SK-N-SH (cell line): ENCODE data around the gene CCNJL. TPM values are rescaled to one million over a fixed set of nuclear protein-coding genes. Genes with fewer than 3 reads are reported as not detected.

Experiments used
- CTCF ChIA-PET: fragments of 300-600, 350-600 bp; formaldehyde crosslinking; extraction: SDS; loops from one replicate; lab custom pipeline; 2021; lab: Yijun Ruan, JAX
- POLR2A ChIA-PET: fragments of 350-600 bp; sonication (Branson Sonifier 250); formaldehyde crosslinking; extraction: SDS; loops from one replicate; lab custom pipeline; 2020; ENCODE audit warnings: antibody characterized with exemption, inconsistent platforms; lab: Yijun Ruan, JAX
- DNase-seq: peaks from one replicate; pipeline ENCODE4 v3.0.0; 2012
- H2AFZ ChIP-seq: fragments of 200-600 bp; sonication (generic); 2 replicates; pipeline ENCODE4 v1.8.1; 2016; ENCODE audit warnings: antibody characterized with exemption, mild to moderate bottlenecking, low read depth
- H3F3A ChIP-seq: fragments of 200-600 bp; sonication (generic); replicated peaks from 2 replicates; pipeline ENCODE3; 2016; ENCODE audit warnings: antibody characterized with exemption, mild to moderate bottlenecking; ENCODE audit not compliant: insufficient read depth
- H3K27ac ChIP-seq, 2 experiments: fragments of 200-500 bp in 1 of 2; fragments of 200-600 bp in 1 of 2; sonication (Bioruptor generic) in 1 of 2; sonication (generic), shearing (Covaris generic) in 1 of 2; 2 replicates each; pipeline versions ENCODE4 v1.5.1 to v1.6.1; 2014 to 2016; ENCODE audit warnings: low read depth in 2 of 2, inconsistent platforms in 1 of 2, low read length in 1 of 2, mild to moderate bottlenecking in 1 of 2, mixed read lengths in 1 of 2
- H3K27me3 ChIP-seq: fragments of 200-600 bp; sonication (generic), shearing (Covaris generic); 2 replicates; pipeline ENCODE4 v1.6.1; 2016; ENCODE audit warnings: mixed run types; ENCODE audit not compliant: insufficient read depth
- H3K36me3 ChIP-seq, 2 experiments: fragments of 200-500 bp in 1 of 2; fragments of 200-600 bp in 1 of 2; sonication (Bioruptor generic) in 1 of 2; sonication (generic) in 1 of 2; replicated peaks in 1 of 2; 2 replicates each; pipeline versions ENCODE3 to v1.5.1; 2014 to 2016; ENCODE audit warnings: low read length in 1 of 2, mild to moderate bottlenecking in 1 of 2; ENCODE audit not compliant: insufficient read depth in 2 of 2, control insufficient read depth in 1 of 2
- H3K4me1 ChIP-seq, 2 experiments: fragments of 200-500 bp in 1 of 2; fragments of 200-600 bp in 1 of 2; sonication (Bioruptor generic) in 1 of 2; sonication (generic), shearing (Covaris generic) in 1 of 2; 2 replicates each; pipeline versions ENCODE4 v1.5.1 to v1.6.1; 2014 to 2016; ENCODE audit warnings: low read depth in 1 of 2, low read length in 1 of 2, mixed run types in 1 of 2; ENCODE audit not compliant: insufficient read depth in 2 of 2, control insufficient read depth in 1 of 2
- H3K4me2 ChIP-seq: fragments of 200-600 bp; sonication (generic), shearing (Covaris generic); 2 replicates; pipeline ENCODE4 v1.6.1; 2017; ENCODE audit warnings: mixed run types
- H3K4me3 ChIP-seq, 2 experiments: fragments of 200-500 bp in 1 of 2; fragments of 200-600 bp in 1 of 2; sonication (Bioruptor generic) in 1 of 2; sonication (generic), shearing (Covaris generic) in 1 of 2; 2 replicates each; pipeline versions ENCODE4 v1.5.1 to v1.8.1; 2014 to 2016; ENCODE audit warnings: low read depth in 2 of 2, inconsistent platforms in 1 of 2, low read length in 1 of 2, mild to moderate bottlenecking in 1 of 2, mixed read lengths in 1 of 2, moderate library complexity in 1 of 2
- H3K79me2 ChIP-seq: fragments of 200-600 bp; sonication (generic); 2 replicates; pipeline ENCODE4 v1.8.1; 2017; ENCODE audit warnings: mild to moderate bottlenecking; ENCODE audit not compliant: insufficient read depth
- H3K9ac ChIP-seq: fragments of 200-600 bp; sonication (generic); 2 replicates; pipeline ENCODE4 v1.6.1; 2017; ENCODE audit warnings: mixed run types
- H3K9me2 ChIP-seq: fragments of 200-600 bp; sonication (generic); 2 replicates; pipeline ENCODE4 v1.6.1; 2017; ENCODE audit warnings: mixed run types
- H3K9me3 ChIP-seq: fragments of 200-600 bp; sonication (generic); 2 replicates; pipeline ENCODE4 v1.6.1; 2017; ENCODE audit warnings: mixed run types, mild to moderate bottlenecking, moderate library complexity
- H4K20me1 ChIP-seq: fragments of 200-600 bp; sonication (generic); 2 replicates; pipeline ENCODE4 v1.6.1; 2017; ENCODE audit warnings: mild to moderate bottlenecking, mixed run types; ENCODE audit not compliant: insufficient read depth
- CHD2 ChIP-seq: fragments of 150-350 bp; IDR thresholded peaks from 2 replicates; pipeline ENCODE4 v1.6.1; 2018; ENCODE audit warnings: low read length; ENCODE audit not compliant: partially characterized antibody
- ELF1 ChIP-seq: IDR thresholded peaks from 2 replicates; pipeline ENCODE4 v1.4.0; 2012
- EP300 ChIP-seq, 2 experiments: IDR thresholded peaks; 2 replicates each; pipeline versions ENCODE4 v1.4.0 to v1.6.1; 2012; ENCODE audit warnings: borderline replicate concordance in 1 of 2, low read depth in 1 of 2, low read length in 1 of 2
- FOSL2 ChIP-seq: IDR thresholded peaks from 2 replicates; pipeline ENCODE4 v1.4.0; 2012; ENCODE audit warnings: low read depth, mild to moderate bottlenecking, moderate library complexity, borderline replicate concordance
- GABPA ChIP-seq: IDR thresholded peaks from 2 replicates; pipeline ENCODE4 v1.4.0; 2012; ENCODE audit warnings: low read depth, mild to moderate bottlenecking
- JUND ChIP-seq: IDR thresholded peaks from 2 replicates; pipeline ENCODE4 v1.4.0; 2012
- MAX ChIP-seq: IDR thresholded peaks from 2 replicates; pipeline ENCODE4 v1.4.0; 2012; ENCODE audit warnings: low read depth
- MEF2A ChIP-seq: IDR thresholded peaks from 2 replicates; pipeline ENCODE4 v1.4.0; 2012; ENCODE audit warnings: low read depth, borderline replicate concordance
- NFIC ChIP-seq: IDR thresholded peaks from 2 replicates; pipeline ENCODE4 v1.4.0; 2012; ENCODE audit warnings: borderline replicate concordance
- NRF1 ChIP-seq: IDR thresholded peaks from 2 replicates; pipeline ENCODE4 v1.6.1; 2012; ENCODE audit warnings: low read depth, mild to moderate bottlenecking, low read length
- PBX3 ChIP-seq: IDR thresholded peaks from 2 replicates; pipeline ENCODE4; 2012
- RAD21 ChIP-seq: IDR thresholded peaks from 2 replicates; pipeline ENCODE4 v1.6.1; 2012; ENCODE audit warnings: mild to moderate bottlenecking, low read length
- RCOR1 ChIP-seq: fragments of 150-350 bp; IDR thresholded peaks from 2 replicates; pipeline ENCODE4 v1.6.1; 2017; ENCODE audit warnings: antibody characterized with exemption, low read length
- RFX5 ChIP-seq: IDR thresholded peaks from 2 replicates; pipeline ENCODE4 v1.6.1; 2012; ENCODE audit warnings: mild to moderate bottlenecking, improper control_type of control experiment, low read length
- RXRA ChIP-seq: IDR thresholded peaks from 2 replicates; pipeline ENCODE4 v1.4.0; 2012; ENCODE audit warnings: low read depth, mild to moderate bottlenecking, borderline replicate concordance
- TAF1 ChIP-seq: IDR thresholded peaks from 2 replicates; pipeline ENCODE4 v1.6.1; 2012; ENCODE audit warnings: low read depth, mild to moderate bottlenecking, low read length, moderate library complexity, borderline replicate concordance
- TCF12 ChIP-seq: IDR thresholded peaks from 2 replicates; pipeline ENCODE4 v1.4.0; 2012
- TEAD4 ChIP-seq: IDR thresholded peaks from 2 replicates; pipeline ENCODE4 v1.4.0; 2012; ENCODE audit warnings: mild to moderate bottlenecking, borderline replicate concordance; ENCODE audit not compliant: insufficient read depth
- USF1 ChIP-seq: IDR thresholded peaks from 2 replicates; pipeline ENCODE4 v1.4.0; 2012; ENCODE audit warnings: low read depth, borderline replicate concordance
- USF2 ChIP-seq: fragments of 150-350 bp; IDR thresholded peaks from 2 replicates; pipeline ENCODE4 v1.6.1; 2017; ENCODE audit warnings: antibody characterized with exemption, low read length, low read depth, borderline replicate concordance
- ZBTB33 ChIP-seq: IDR thresholded peaks from 2 replicates; pipeline ENCODE4 v1.4.0; 2012; ENCODE audit warnings: low read depth, borderline replicate concordance
- WGBS: methylation state at CpG from one replicate; pipeline ENCODE4 v1.1.6; 2017; ENCODE audit warnings: low lambda C conversion rate; 5-methylcytosine and 5-hydroxymethylcytosine counted together
- polyA plus RNA-seq, 3 experiments: library from polyadenylated mRNA; depleted of rRNA; stranded (reverse); fragments of >200 nt; gene quantifications; 2 replicates each; pipeline ENCODE4 v1.2.3, GENCODE V29; 2012

The CCNJL gene
- polyA plus RNA-seq, 1 of the 3 experiments (the other 2 are of a cell fraction): 7.1 TPM

- ChIA-PET POLR2A (no interaction called here), CTCF (no interaction called here)
- Histone ChIP-seq H3K4me2 (no peak overlapping the region), H3K4me3 (no peak overlapping the region), H3K36me3 (peaks cover 7 to 18% of the 10 kb centered on the region in 2 experiments), H3K9me3 (no peaks in the 10 kb centered on the region), H3K27me3 (no peaks in the 10 kb centered on the region), H3F3A (no peaks in the 10 kb centered on the region), H3K4me1 (peaks cover 11 to 27% of the 10 kb centered on the region in 2 experiments; a peak in 3 of 4 replicates), H2AFZ (no peak overlapping the region), H3K9me2 (no peaks in the 10 kb centered on the region), H3K9ac (no peak overlapping the region), H4K20me1 (no peaks in the 10 kb centered on the region), H3K79me2 (no peaks in the 10 kb centered on the region), H3K27ac (no peak overlapping the region)
- 84% methylated on average over 5 of the region's 5 CpGs for WGBS
- TF ChIP-seq MEF2A: no peak
- no peak for TF ChIP-seq NFIC
- no peak for TF ChIP-seq JUND
- no peak for TF ChIP-seq FOSL2
- TF ChIP-seq GABPA: no peak
- no peak for TF ChIP-seq ZBTB33
- TF ChIP-seq MAX: no peak
- DNase-seq: no peak
These were observed 37.9 kb downstream of the CCNJL start for GRCh38 chr5:160274483-160274931.

- Histone ChIP-seq H3K9me3 (no peaks in the 10 kb centered on the region), H3F3A (no peaks in the 10 kb centered on the region), H3K9ac (no peak overlapping the region), H3K79me2 (no peaks in the 10 kb centered on the region), H2AFZ (no peak overlapping the region), H3K4me3 (no peak overlapping the region), H3K27ac (no peak overlapping the region), H3K4me1 (peaks cover 11 to 26% of the 10 kb centered on the region in 2 experiments; a peak in 3 of 4 replicates), H3K9me2 (no peaks in the 10 kb centered on the region), H3K27me3 (no peaks in the 10 kb centered on the region), H3K36me3 (peaks cover 19 to 20% of the 10 kb centered on the region in 2 experiments), H3K4me2 (no peak overlapping the region), H4K20me1 (no peaks in the 10 kb centered on the region)
- 95% methylated on average over 2 of the region's 2 CpGs for WGBS
- TF ChIP-seq TEAD4 (no peak), RXRA (no peak), EP300 (IDR thresholded peaks at IDR 0.05; ENCODE audit: borderline replicate concordance in 1 of 2, low read depth in 1 of 2, low read length in 1 of 2) (no peak), TCF12 (no peak), RFX5 (no peak), TAF1 (no peak), RAD21 (no peak), USF1 (no peak), NRF1 (no peak), USF2 (no peak), CHD2 (no peak), ZBTB33 (no peak), MAX (no peak), RCOR1 (no peak), ELF1 (no peak), PBX3 (no peak)
- CTCF ChIA-PET: interaction anchor here (3.1 kb wide), 1 partner anchor 72 kb away, joined by 11 read pairs; no protein-coding TSS in a partner anchor
- POLR2A ChIA-PET: no interaction called here
- DNase-seq: no peak
These were observed 39.5 kb downstream of the CCNJL start for GRCh38 chr5:160272889-160273288.
